NCI-H1436 treated with DMSO at 0.1 percent for 48 hours (cell line): ENCODE measurements around the gene USF2.
"Not testable (repeated sequence)": the region's sequence is repeated elsewhere in the genome, so short reads cannot be mapped to it uniquely, and the experiment has no call there.

Experiments used
- DNase-seq: peaks from one replicate; lab custom pipeline; 2025; lab: John Stamatoyannopoulos, UW

The USF2 gene

GRCh38 chr19:35284153-35285094 is 15.7 kb downstream of the USF2 start:
- DNase-seq = no peak

- no peak for DNase-seq
These were observed 16.3 kb downstream of the USF2 start for GRCh38 chr19:35285095-35285449.

- DNase-seq = not testable (repeated sequence)
These were observed 16.7 kb downstream of the USF2 start for GRCh38 chr19:35285465-35285864.

DNA sequence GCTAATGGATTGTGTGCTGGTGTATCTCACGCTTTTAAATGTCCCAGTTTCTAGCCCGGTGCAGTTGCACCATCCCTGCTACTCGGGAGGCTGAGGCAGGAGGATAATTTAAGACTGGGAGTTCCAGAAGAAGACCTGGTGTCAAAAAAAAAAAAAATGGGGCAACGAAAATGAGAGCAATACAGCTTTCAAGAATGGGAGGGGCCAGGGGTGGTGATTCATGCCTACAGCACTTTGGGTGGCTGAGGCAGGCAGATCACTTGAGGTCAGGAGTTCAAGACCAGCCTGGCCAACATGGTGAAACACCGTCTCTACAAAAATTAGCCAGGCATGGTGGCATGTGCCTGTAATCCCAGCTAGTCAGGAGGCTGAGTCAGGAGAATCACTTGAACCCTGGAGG is 17.3 kb downstream of the USF2 start:
- not testable (repeated sequence) for DNase-seq

DNA sequence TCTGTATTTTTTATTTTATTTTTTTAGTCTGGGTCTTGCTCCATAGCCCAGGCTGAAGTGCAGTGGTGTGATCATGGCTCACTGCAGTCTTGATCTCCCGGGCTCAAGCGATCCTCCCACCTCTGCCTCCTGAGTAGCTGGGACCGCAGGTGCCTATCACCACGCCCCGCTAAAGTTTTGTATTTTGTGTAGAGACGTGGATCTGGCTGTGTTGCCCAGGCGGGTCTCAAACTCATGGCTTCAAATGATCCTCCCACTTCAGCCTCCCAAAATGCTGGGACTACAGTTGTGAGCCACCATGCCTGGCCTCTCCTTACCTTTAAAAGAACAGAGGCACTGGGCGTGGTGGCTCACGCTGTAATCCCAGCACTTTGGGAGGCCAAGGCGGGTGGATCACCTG is 19.0 kb downstream of the USF2 start:
- no peak for DNase-seq

DNA sequence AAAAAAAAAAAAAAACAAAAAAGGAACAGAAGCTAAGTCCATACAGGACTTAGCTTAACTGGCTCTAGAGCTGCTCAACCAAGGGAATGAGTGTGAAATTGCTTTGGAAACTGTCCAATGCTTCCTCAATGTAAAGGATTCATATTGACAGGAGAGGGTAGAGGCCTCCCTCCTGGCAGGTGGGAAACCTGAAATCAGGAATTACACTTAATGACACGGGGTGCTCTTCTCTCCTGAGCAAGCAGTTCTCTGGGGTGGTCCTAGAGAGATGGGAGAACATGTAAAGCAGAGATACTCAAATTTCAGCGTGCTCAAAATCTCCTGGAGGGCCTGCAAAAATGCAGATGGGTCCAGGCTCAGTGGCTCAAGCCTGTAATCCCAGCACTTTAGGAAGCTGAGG is 19.6 kb downstream of the USF2 start:
- DNase-seq = no peak

- no peak for DNase-seq
These were observed 20.1 kb downstream of the USF2 start for GRCh38 chr19:35288906-35289305.

DNA sequence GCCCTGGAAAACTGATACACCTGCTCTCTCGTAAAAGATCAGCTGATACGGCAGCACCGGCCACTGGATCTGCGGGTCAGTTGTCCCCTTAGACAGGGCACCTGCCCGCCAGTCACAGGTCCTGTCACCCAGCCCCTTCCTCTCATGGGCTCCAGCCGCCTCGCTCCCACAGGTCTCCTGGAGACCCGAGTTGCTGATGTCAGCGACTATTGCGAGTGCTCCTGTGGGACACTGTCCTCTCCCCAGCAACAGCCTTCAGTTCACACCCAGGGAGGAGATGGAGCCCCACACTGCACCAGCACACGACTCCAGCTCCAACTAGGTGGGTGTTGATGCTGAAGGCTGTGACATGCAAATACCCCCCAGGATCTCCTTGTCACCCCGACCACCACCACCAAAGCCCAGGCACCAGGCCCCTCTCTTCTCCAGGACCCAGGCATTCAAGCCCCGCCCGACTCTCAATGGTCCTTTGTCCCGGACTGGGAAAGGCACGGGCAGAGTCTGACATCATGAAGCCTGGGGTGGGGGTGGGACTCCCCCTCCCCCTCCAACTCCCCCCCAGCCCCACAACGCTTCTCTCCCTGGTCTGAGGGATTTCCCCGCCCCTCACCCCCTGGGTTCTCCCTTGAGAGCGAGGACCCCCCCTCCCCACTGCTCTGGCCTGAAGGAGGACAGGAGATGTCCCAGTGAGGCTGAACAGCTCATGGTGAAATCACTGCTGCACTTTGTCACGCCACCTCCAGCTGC is 21.8 kb downstream of the USF2 start:
- no peak for DNase-seq

DNA sequence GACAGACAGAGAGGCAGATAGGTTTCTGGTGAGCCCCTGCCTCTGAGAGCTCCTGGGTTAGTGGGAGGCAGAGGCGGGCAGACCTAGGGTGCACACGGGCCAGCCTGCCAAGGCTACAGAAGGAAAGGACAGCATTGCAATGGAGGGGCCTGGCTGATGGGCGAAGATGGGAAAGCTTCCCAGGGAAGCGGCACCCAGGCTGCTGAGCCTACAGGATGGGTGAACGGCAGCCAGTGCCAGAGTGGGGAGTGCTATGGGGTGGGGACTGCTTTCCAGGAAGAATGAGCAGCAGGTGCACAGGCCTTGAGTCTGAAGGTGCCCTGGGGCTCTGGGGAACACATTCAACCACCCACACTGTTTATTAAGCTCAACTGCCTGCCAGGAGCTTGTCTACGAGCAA is 22.5 kb downstream of the USF2 start:
- no peak for DNase-seq

GRCh38 chr19:35291916-35292315 is 23.2 kb downstream of the USF2 start, which contains the start of gene MAG:
Gene MAG (plus strand): TSS chr19:35292161. CDS start chr19:35295409, 3,248 bp downstream.
- DNase-seq = no peak

- no peak for DNase-seq
These were observed 23.9 kb downstream of the USF2 start for GRCh38 chr19:35292421-35293362.

DNA sequence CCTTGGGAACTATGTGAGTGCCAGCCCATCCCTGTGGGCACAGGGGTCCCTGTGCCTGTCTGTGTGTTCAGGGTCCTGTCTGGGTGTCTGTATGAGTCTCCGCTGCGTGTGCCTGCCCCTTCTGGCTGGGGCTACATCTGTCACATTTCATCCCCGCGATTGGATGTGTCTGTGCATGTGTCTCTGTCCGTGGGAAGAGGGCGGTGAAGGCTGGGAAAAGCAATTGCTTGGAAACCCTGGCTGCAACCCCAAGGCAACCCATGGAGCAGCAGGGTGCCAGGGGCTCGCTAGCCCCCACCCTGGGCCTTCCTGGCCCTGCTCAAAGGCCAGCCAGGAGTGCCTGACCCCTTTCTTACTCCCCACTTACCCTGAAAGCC is 24.6 kb downstream of the USF2 start:
- no peak for DNase-seq

DNA sequence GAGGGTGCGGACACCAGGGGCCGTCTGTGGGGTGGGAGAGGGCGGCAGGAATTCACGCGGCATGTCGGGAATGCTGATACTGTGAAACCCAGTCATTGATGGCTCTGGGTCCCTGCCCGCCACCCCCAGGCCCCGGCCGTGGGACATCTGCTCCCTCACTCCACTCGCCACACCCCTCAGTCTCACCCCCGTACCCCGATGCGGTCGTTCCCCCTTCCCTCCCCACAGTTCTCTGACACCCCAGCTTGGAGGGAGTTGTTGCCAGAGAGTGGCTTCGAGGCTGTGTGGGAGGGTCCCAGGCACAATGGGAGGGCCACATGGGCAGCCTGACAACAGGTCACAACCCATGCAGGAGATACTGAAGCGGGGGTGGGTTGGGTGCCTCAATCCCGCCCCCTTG is 25.0 kb downstream of the USF2 start:
- no peak for DNase-seq

DNA sequence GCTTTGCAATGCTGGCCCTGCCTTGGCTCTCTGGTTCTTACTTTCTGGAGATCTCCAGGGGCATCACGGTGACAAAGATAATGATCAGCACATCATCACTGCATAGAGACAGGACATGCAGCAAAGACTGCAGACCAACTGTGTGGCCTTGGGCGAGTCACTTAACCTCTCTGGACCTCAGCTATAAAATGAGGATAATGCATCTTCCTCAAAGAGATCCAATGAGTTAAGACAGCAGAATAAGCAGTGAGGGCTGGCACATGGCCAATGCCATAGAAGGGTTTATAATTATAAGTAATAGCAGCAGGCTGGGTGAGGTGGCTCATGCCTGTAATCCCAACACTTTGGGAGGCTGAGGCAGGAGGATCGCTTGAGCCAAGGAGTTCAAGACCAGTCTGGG is 25.6 kb downstream of the USF2 start:
- no peak for DNase-seq

- no peak for DNase-seq
These were observed 26.4 kb downstream of the USF2 start for GRCh38 chr19:35294859-35295791.

GRCh38 chr19:35295792-35296462 is 27.2 kb downstream of the USF2 start:
- DNase-seq = no peak

DNA sequence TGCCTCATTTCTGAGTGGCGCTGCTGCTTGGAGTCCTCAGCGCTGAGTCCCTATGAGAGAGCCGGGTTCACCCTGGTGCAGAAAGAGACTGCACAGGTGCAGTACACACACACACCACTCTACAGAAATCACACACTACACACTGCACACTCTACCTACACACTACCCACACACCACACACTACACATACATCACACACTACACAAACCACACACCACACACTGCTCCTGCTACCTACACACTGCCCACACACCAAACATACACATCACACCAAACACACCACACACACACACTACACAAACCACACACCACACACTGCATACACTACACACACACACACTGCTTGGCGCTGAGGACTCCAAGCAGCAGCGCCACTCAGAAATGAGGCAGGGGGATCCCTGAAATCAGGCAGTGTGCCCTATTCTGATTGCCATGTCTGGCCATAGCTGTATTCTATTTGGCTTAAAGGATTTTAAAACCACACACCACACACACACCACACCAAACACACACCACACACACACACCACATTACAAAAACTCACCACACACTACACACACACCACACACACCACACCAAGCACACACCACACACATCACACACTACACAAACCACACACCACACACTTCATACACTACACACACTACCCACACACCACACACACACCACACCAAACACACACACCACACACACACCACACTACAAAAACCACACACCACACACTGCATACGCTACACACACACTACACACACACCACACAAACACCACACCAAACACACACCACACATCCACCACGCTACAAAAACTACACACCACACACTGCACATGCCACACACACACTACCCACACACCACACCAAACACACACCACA is 28.1 kb downstream of the USF2 start:
- DNase-seq = no peak

DNA sequence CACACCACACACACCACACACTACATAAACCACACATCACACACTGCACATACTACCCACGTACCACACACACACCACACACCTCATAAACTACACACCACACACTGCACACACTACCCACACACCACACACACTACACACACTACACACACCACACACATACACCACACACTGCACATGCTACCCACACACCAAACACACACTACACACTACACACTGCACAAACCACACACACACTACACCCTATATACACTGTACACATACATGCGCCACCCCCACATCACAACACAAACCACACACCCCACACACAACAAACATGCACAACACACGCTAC is 28.7 kb downstream of the USF2 start:
- DNase-seq = no peak

DNA sequence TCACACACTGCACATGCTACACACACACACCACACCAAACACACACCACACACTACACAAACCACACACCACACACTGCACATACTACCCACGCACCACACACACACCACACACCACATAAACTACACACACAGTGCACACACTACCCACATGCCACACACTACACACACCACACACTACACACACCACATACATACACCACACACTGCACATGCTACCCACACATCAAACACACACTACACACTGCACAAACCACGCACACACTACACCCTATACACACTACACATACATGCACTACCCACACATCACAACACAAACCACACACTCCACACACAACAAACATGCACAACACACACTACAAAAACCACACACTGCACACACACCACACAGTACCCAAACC is 29.2 kb downstream of the USF2 start:
- DNase-seq = no peak

DNA sequence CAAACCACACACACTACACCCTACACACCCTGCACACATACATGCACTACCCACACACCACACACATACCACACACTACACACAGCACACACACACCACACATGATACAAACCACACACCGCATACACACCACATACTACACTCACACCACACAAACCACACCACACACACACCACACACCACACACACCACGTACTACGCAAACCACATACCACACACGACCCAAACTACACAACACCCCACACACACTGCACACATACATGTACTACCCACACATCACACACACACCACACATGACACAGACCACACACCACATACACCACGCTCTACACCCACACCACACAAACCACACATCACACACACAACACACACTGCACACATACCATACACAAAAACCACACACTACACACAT is 29.8 kb downstream of the USF2 start:
- DNase-seq = no peak
